DOHH2 (cell line): ENCODE measurements around the gene PITPNC1.

Source experiments
- EZH2phosphoT487 ChIP-seq: fragments of 200-600 bp; sonication (generic); IDR thresholded peaks from 2 replicates; pipeline ENCODE4 v1.6.1; 2017; ENCODE audit warnings: borderline replicate concordance, mild to moderate bottlenecking, antibody characterized with exemption, low read length, moderate library complexity, mixed read lengths
- TF ChIP-seq, protein P1 (sequence below): fragments of 200-600 bp; sonication (generic); IDR thresholded peaks from one replicate; pipeline ENCODE4 v1.5.1; 2014; ENCODE audit warnings: antibody characterized with exemption, mild to moderate bottlenecking, low read depth, low read length; ENCODE audit not compliant: poor library complexity, severe bottlenecking

DNA sequence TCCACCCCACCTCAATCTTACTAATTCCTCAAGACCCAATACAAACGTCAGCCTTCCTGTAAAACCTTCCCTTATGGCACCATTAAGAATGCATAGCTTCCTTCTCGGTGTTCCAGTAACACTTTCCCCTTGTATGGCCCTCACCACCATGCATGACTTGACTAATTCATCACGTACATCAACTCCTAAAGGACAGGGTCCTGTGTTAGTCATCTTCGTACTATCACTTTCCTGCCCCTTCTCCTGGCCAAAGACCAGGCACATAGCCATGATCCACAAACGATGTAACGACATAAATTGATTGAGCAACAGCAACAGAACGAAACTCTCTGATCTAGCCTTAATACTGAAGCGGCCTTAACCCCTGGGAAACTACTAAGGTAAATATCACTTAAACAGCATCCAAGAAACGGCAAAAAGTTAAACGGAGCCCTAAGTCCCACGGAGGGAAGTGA, 11.3 kb upstream of the PITPNC1 start:
- TF ChIP-seq, protein P1, sequence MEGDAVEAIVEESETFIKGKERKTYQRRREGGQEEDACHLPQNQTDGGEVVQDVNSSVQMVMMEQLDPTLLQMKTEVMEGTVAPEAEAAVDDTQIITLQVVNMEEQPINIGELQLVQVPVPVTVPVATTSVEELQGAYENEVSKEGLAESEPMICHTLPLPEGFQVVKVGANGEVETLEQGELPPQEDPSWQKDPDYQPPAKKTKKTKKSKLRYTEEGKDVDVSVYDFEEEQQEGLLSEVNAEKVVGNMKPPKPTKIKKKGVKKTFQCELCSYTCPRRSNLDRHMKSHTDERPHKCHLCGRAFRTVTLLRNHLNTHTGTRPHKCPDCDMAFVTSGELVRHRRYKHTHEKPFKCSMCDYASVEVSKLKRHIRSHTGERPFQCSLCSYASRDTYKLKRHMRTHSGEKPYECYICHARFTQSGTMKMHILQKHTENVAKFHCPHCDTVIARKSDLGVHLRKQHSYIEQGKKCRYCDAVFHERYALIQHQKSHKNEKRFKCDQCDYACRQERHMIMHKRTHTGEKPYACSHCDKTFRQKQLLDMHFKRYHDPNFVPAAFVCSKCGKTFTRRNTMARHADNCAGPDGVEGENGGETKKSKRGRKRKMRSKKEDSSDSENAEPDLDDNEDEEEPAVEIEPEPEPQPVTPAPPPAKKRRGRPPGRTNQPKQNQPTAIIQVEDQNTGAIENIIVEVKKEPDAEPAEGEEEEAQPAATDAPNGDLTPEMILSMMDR = no peak
- TF ChIP-seq EZH2phosphoT487 = no peak
